ENCODE results near the gene SLAMF1.

DNA sequence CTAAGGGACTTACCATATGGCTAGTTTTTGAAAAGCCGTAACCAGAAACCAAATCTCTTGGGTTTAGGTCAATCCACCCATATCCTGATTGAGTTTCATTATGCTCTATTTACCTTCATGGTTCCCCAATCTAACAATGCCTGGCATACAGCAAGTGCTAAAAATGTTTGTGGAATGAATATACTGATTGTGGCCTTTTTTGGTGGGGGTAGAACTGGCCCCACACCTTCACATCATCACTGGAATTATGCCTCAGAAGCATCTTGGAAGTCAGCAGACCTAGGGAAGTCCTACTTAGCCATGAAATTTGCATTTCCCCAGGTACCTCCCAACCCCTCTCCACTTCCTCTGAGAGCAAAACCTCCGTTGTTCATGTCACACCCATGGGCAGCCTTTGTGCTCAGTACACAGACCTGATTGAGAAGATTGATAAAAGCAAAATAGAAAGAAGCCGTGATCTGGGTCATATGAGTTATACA lies 17.8 kb upstream of the SLAMF1 start:
- TF ChIP-seq CTCF (IDR thresholded peaks at IDR 0.05; ENCODE audit: low read length) (no peak), EZH2 (optimal IDR thresholded peaks at IDR 0.05; ENCODE audit: low read depth, low read length) (no peak), EZH2phosphoT487 (IDR thresholded peaks at IDR 0.05; ENCODE audit: low read length) (no peak)

Measured in MM.1S (cell line).